Esophagus muscularis mucosa (tissue), 4 donors: ENCODE data around the gene CLIC4. TPM values are rescaled to one million over a fixed set of nuclear protein-coding genes. Genes with fewer than 3 reads are reported as not detected.

Experiments
- DNase-seq: peaks from one replicate; pipeline ENCODE4 v3.0.0-alpha.2; 2017; ENCODE audit errors: extremely low spot score
- H3K27ac ChIP-seq, 4 donors: fragments of 200-600 bp; sonication (generic); replicated peaks in 1 of 4; 1 replicate in 3 of 4; 2 replicates in 1 of 4; pipeline ENCODE4 v1.5.1; 2016 to 2019; ENCODE audit warnings: mild to moderate bottlenecking in 1 of 4
- H3K27me3 ChIP-seq, 4 donors: fragments of 200-600 bp; sonication (generic); one replicate each; pipeline versions ENCODE4 v1.5.1 to v1.6.0; 2016 to 2019
- H3K36me3 ChIP-seq, 4 donors: fragments of 200-600 bp; sonication (generic); one replicate each; pipeline ENCODE4 v1.5.1; 2016 to 2019
- H3K4me1 ChIP-seq, 4 donors: fragments of 200-600 bp; sonication (generic); one replicate each; pipeline ENCODE4 v1.5.1; 2016 to 2019
- H3K4me3 ChIP-seq, 4 donors: fragments of 200-600 bp; sonication (generic); 1 replicate in 2 of 4; 2 replicates in 2 of 4; pipeline ENCODE4 v1.5.1; 2016 to 2019; ENCODE audit warnings: mild to moderate bottlenecking in 4 of 4, moderate library complexity in 1 of 4
- H3K9me3 ChIP-seq, 4 donors: fragments of 200-600 bp; sonication (generic); 1 replicate in 3 of 4; 2 replicates in 1 of 4; pipeline ENCODE4 v1.5.1; 2016 to 2019
- EP300 ChIP-seq: sonication (generic); formaldehyde crosslinking; IDR thresholded peaks from one replicate; pipeline ENCODE4 v1.6.1; 2017; ENCODE audit warnings: antibody characterized with exemption
- POLR2A ChIP-seq: fragments of 450-650 bp; IDR thresholded peaks from one replicate; pipeline ENCODE4 v1.6.1; 2017; ENCODE audit warnings: antibody characterized with exemption, moderate library complexity, mild to moderate bottlenecking, low read depth
- POLR2AphosphoS5 ChIP-seq, 2 donors: sonication (generic); formaldehyde crosslinking; IDR thresholded peaks; one replicate each; pipeline ENCODE4 v1.6.1; 2017; ENCODE audit warnings: antibody characterized with exemption in 2 of 2
- WGBS: methylation state at CpG from one replicate; pipeline ENCODE4 v1.1.5; 2018; 5-methylcytosine and 5-hydroxymethylcytosine counted together
- intact Hi-C: fragments of 100-400 bp; cut with DNase I; formaldehyde crosslinking; loops from one replicate; pipeline ENCODE4 v1.15.1; 2023
- total RNA-seq, 4 donors: library from RNA; depleted of rRNA; stranded (reverse); fragments of >200 nt; gene quantifications; one replicate each; pipeline versions ENCODE4 v1.1.0 to v1.2.1, GENCODE V29; 2016
- TF ChIP-seq, protein P1 (sequence below), 3 experiments: fragments of 200-600 bp in 2 of 3; fragments of 450-650 bp in 1 of 3; sonication (generic) in 2 of 3; IDR thresholded peaks; one replicate each; pipeline ENCODE4 v1.5.1; 2017 to 2019; ENCODE audit warnings: antibody characterized with exemption in 3 of 3, mild to moderate bottlenecking in 2 of 3, moderate library complexity in 1 of 3

CLIC4 gene
- total RNA-seq, 4 donors from 2014 or later: 375 to 606 (median 595) TPM

DNA sequence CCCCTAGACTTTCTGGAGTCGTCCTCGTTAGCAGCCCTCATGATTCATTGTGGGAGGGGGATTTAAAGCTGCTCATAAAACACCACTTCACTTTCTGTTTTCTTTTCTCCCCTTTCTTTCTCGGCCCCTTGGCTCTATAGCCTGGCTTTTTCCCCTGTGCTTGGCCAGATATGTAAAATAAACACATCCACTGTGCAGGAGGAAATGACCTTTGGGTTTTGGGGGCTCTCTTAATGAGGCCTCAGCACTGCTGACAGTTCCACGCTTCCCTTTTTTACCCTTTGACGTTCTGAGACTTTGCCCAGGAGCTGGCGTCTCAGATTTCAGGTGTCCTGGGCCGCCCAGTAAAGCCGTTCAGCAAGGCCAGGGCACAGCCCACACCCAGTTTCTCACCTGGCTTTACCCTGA is 119.1 kb downstream of the CLIC4 start:
- TF ChIP-seq POLR2A: no peak
- TF ChIP-seq POLR2AphosphoS5 (IDR thresholded peaks at IDR 0.05): no peak
- TF ChIP-seq, protein P1, sequence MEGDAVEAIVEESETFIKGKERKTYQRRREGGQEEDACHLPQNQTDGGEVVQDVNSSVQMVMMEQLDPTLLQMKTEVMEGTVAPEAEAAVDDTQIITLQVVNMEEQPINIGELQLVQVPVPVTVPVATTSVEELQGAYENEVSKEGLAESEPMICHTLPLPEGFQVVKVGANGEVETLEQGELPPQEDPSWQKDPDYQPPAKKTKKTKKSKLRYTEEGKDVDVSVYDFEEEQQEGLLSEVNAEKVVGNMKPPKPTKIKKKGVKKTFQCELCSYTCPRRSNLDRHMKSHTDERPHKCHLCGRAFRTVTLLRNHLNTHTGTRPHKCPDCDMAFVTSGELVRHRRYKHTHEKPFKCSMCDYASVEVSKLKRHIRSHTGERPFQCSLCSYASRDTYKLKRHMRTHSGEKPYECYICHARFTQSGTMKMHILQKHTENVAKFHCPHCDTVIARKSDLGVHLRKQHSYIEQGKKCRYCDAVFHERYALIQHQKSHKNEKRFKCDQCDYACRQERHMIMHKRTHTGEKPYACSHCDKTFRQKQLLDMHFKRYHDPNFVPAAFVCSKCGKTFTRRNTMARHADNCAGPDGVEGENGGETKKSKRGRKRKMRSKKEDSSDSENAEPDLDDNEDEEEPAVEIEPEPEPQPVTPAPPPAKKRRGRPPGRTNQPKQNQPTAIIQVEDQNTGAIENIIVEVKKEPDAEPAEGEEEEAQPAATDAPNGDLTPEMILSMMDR (IDR thresholded peaks at IDR 0.05): no peak
- no peak for TF ChIP-seq EP300
- WGBS: 43% methylated on average over 8 of the region's 8 CpGs
- peaks cover 0 to 84% (median 2%) of the 10 kb centered on the region in 4 donors for H3K27me3 ChIP-seq

GRCh38 chr1:24865168-24865567 is 119.9 kb downstream of the CLIC4 start:
- WGBS: 84% methylated on average over 7 of the region's 7 CpGs
- H3K27ac ChIP-seq: no peak overlapping the region
- TF ChIP-seq EP300 (no peak), POLR2A (no peak), POLR2AphosphoS5 (IDR thresholded peaks at IDR 0.05) (no peak)
- TF ChIP-seq, protein P1 (IDR thresholded peaks at IDR 0.05): no peak
- no peak overlapping the region for H3K4me3 ChIP-seq
- H3K9me3 ChIP-seq: no peaks in the 10 kb centered on the region
- no peaks in the 10 kb centered on the region for H3K36me3 ChIP-seq
- H3K27me3 ChIP-seq: peaks cover 0 to 86% (median 2%) of the 10 kb centered on the region in 4 donors
- intact Hi-C loops: no loop called here
- no peaks in the 10 kb centered on the region for H3K4me1 ChIP-seq
- DNase-seq: no peak

More for the DNA sequence above, 119.1 kb downstream of the CLIC4 start:
- Histone ChIP-seq H3K4me3 (no peak overlapping the region), H3K9me3 (no peaks in the 10 kb centered on the region), H3K4me1 (no peaks in the 10 kb centered on the region), H3K27ac (no peak overlapping the region), H3K36me3 (no peaks in the 10 kb centered on the region)
- no peak for DNase-seq
- intact Hi-C loops: no loop called here

DNA sequence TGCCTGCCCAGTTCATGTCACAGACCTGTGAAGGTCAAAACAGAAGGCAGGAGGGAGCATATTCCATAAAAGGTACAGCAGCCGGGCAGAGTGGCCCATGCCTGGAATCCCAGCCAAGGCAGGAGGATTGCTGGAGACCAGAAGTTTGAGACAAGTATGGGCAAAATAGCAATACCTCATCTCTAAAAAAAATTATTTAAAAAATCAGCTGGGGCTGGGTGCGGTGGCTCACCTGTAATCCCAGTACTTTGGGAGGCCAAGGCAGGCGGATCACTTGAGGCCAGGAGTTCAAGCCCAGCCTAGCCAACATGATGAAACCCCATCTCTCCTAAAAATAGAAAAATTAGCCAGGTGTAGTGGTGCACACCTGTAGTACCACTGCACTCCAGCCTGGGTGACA is 120.3 kb downstream of the CLIC4 start:
- Histone ChIP-seq H3K27me3 (peaks cover 0 to 84% (median 2%) of the 10 kb centered on the region in 4 donors), H3K4me3 (no peak overlapping the region), H3K36me3 (no peaks in the 10 kb centered on the region), H3K4me1 (no peaks in the 10 kb centered on the region), H3K9me3 (no peaks in the 10 kb centered on the region), H3K27ac (no peak overlapping the region)
- TF ChIP-seq EP300 (no peak), POLR2A (no peak), POLR2AphosphoS5 (IDR thresholded peaks at IDR 0.05) (no peak)
- TF ChIP-seq, protein P1 (IDR thresholded peaks at IDR 0.05): no peak
- intact Hi-C loops: no loop called here
- DNase-seq: peak; percentile 29
- WGBS: 84% methylated on average over 3 of the region's 3 CpGs

DNA sequence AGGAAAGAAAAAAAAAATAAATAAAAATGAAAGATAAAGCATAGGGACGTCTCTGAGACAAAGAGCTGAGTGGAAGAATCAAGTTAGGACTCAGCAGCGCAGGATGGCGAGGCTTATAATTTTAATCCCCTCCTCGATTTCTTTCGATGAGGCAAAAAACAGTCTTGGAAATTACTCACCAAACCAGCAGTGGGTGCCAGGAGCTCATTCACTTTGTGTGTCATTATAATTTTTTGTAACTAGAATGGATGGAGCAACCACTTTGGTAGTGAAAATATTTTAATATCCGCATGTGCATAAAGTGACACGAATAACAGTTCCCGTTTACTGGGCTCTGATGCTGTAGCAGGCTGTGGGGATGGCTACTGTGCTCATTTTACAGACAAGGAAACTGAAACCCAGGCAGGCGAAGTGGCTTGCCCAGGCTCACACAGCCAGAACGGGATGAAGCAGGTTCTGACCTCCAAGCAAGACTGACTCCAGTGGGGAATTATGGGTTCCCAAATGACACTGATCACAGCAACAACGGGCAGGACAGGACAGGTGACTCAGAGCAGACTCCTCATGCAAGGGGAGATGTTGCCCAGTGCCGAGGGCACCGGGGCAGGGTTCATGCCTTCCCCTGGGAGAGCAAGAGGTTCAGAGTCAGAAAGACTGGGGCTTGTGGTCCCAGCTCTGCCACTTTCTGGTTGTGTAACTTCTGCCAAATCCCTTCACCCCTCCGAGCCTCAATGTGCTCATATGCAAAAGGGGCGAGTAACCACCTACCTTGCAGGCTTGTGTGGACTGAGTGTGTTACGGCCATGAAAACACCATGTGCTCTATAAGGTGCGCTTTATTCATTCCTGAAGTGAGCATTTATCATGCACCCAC is 121.2 kb downstream of the CLIC4 start:
- peak; percentile 88 for DNase-seq
- Histone ChIP-seq H3K36me3 (no peaks in the 10 kb centered on the region), H3K27me3 (peaks cover 0 to 84% (median 2%) of the 10 kb centered on the region in 4 donors), H3K4me3 (no peak overlapping the region), H3K9me3 (no peaks in the 10 kb centered on the region), H3K4me1 (no peaks in the 10 kb centered on the region), H3K27ac (no peak overlapping the region)
- intact Hi-C loops: no loop called here
- WGBS: 73% methylated on average over 17 of the region's 17 CpGs
- TF ChIP-seq EP300: no peak

GRCh38 chr1:24867084-24867870 is 122.0 kb downstream of the CLIC4 start:
- H3K4me1 ChIP-seq: no peaks in the 10 kb centered on the region
- H3K9me3 ChIP-seq: no peaks in the 10 kb centered on the region
- peak; percentile 75 for DNase-seq
- no peak for TF ChIP-seq POLR2AphosphoS5 (IDR thresholded peaks at IDR 0.05)
- peaks cover 0 to 79% (median 2%) of the 10 kb centered on the region in 4 donors for H3K27me3 ChIP-seq
- no peak overlapping the region for H3K27ac ChIP-seq
- intact Hi-C loops: no loop called here
- H3K36me3 ChIP-seq: no peaks in the 10 kb centered on the region
- WGBS: 63% methylated on average over 18 of the region's 18 CpGs
- no peak overlapping the region for H3K4me3 ChIP-seq
